DMS 273 (cell line): ENCODE results near the gene TAF1C.
A peak's percentile ranks its signal among the peaks of the same experiment; 100 is the strongest.
"Not testable (repeated sequence)": the region's sequence is repeated elsewhere in the genome, so short reads cannot be mapped to it uniquely, and the experiment has no call there.

ENCODE experiments used
- DNase-seq: peaks from one replicate; lab custom pipeline; 2025; ENCODE audit not compliant: unreplicated experiment; lab: John Stamatoyannopoulos, UW

TAF1C gene

GRCh38 chr16:84212631-84213030, 25.8 kb upstream of the TAF1C start:
- DNase-seq = no peak

DNA sequence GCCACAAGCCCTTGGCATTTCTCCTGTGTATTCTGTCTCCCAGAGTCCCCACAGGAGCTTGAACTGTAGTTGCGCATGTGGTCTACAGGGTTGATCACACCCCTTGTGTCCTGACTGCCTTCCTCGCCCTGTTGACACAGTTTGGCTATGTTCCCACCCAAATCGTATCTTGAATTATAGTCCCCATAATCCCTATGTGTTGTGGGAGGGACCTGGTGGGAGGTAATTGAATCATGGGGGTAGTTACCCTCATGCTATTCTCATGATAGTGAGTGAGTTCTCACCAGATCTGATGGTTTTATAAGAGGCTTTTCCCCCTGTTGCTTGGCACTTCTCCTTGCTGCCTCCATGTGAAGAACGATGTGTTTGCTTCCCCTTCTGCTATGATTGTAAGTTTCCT, 25.3 kb upstream of the TAF1C start:
- no peak for DNase-seq

DNA sequence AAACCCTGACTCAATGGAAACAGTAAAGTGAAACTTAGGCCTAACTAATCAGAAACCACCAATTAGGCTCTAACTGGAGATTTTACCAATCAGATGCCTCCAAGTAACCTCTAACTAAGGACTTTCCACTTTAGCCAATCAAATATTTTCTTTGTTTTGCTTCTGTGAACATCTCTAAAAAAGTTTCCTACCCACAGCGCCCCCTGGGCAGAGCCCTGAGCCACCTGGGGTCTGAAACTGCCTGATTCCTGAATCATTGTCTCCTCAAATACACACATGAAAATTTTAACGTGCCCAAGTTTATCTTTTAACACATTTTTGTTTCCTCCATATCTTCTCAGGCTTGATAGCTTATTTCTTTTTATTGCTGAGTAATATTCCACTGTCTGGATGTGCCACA, 23.1 kb upstream of the TAF1C start:
- DNase-seq = no peak

- peak; percentile 71 for DNase-seq
Measured at GRCh38 chr16:84207879-84208278, 21.0 kb upstream of the TAF1C start.

GRCh38 chr16:84207251-84207650, 20.4 kb upstream of the TAF1C start:
- DNase-seq = no peak

DNA sequence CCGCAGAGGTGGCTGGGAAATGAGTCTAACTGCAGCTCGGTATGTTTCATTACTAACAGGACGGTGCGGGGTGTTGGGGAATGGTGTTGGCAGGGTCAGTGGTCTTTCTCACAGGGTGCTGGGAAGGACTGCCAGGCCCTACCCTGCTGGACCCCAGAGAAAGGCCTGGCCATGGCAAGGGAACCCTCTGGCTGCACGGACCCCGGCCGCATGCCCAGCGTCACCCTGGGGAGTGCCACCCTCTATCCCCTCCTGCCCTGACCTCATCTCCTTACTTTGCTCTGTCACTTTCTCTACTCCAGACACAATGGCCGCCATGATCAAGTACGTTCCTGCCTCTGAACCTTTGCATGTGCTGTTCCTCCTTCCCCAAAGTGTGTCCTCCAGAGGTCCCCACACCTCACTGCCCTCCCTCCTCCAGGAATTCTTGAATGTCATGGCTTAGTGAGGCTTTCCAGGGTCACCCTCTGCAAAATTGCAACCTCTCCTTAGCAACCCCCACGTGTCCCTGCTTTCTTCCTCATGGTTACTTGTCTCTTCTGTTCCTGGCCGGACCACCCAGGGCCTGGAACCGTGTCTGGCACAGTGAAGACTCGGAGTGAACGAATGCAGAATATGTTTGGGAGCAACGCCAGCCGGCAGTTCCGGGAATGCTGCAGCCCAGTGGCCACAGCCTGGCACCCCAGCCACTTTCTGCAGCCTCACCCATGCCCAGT, 19.3 kb upstream of the TAF1C start:
- no peak for DNase-seq

DNA sequence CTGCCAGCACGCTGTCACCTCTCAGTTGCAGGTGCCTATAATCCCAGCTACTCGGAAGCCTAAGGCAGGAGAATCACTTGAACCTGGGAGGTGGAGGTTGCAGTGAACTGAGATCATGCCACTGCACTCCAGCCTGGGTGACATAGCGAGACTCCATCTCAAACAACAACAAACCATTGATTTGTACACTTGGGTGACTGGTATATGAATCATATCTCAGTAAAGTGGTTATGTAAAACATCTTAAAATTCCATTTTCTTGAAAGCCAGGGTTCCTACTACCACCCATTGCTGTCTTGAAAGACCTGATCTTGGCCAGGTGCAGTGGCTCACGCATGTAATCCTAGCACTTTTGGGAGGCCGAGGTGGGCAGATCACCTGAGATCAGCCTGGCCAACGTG, 18.3 kb upstream of the TAF1C start:
- DNase-seq = not testable (repeated sequence)

DNA sequence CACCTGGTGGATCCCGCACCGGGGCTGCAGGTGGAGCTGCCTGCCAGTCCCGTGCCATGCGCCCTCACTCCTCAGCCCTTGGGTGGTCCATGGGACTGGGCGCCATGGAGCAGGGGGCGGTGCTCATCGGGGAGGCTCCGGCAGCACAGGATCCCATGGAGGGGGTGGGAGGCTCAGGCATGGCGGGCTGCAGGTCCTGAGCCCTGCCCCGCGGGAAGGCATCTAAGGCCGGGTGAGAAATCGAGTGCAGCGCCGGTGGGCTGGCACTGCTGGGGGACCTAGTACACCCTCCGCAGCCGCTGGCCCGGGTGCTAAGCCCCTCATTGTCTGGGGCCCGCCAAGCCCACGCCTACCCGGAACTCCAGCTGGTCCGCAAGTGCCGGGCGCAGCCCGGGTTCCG, 17.7 kb upstream of the TAF1C start:
- DNase-seq = not testable (repeated sequence)

- DNase-seq = no peak
Measured at GRCh38 chr16:84199861-84200260, 13.0 kb upstream of the TAF1C start.

DNA sequence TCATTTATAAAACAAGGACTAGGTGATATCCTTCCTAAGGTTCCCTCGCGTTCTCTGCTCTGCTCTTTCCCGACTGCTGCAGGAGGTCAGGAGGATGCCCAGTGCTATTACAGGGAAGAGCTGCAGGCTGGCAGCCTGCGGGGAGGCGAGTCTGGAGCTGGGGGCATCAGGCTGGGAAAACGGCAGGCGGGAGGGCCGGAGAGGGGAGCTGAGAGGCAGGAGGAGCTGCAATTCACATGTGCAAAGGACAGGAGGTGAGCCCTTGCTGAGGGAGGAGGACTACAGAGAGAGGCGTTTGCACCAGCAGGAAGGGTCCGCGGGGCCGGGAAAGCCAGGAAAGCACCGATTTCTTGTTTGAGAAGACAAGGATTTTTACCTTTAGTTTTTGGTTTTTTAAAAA, 12.2 kb upstream of the TAF1C start:
- no peak for DNase-seq

DNA sequence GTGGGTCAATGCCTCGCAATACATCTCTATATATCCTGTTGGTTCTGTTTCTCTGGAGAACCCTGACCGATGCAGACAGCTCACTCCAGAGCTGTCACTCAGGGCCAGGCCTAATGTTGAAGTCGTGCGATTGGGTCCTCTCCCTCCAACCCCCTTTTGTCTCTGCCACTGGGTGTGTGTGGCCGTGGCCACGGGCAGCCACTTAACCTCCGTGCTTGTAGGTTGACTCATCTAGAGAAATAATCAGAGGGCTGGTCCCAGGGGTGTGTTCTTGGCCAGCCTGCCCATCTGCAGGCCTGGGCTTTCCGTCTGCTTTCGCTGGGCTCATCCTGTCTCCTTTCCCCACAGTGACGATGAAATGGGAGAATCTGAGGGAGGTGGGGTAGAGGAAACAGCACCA, 11.5 kb upstream of the TAF1C start:
- no peak for DNase-seq

- DNase-seq = no peak
Measured at GRCh38 chr16:84197466-84198128, 10.7 kb upstream of the TAF1C start.

- no peak for DNase-seq
Measured at GRCh38 chr16:84196727-84197394, 10.0 kb upstream of the TAF1C start.

GRCh38 chr16:84196101-84196500, 9.2 kb upstream of the TAF1C start:
- DNase-seq = no peak

- DNase-seq = no peak
Measured at GRCh38 chr16:84195201-84196093, 8.6 kb upstream of the TAF1C start.

DNA sequence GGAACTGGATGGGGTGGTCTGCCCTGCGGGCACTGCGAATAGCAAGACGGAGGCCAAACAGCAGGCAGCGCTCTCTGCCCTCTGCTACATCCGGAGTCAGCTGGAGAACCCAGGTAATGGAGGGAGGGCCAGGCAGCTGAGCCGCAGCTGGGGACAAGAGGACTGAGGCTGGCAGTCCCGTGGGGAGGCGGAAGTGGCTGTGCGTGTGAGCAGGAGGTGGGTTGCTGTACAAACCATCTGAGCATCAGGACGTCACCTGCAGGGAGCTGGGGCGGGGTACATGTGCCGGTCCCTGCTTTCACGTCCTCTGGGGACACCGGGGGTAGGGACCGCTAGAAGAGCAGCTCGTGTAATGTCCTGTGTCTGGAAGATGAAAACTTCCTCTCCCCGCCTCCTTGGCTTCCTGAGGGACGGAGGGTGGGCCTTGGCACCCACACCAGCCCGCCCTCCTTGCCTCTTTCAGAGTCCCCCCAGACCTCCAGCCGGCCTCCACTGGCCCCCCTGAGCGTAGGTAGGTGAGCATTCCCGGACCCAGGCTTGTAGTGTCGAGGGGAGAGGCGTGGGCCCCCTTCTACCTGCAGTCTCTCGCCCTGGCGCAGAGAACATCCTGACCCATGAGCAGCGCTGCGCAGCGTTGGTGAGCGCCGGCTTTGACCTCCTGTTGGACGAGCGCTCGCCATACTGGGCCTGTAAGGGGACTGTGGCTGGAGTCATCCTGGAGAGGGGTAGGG, 7.8 kb upstream of the TAF1C start:
- DNase-seq = no peak

DNA sequence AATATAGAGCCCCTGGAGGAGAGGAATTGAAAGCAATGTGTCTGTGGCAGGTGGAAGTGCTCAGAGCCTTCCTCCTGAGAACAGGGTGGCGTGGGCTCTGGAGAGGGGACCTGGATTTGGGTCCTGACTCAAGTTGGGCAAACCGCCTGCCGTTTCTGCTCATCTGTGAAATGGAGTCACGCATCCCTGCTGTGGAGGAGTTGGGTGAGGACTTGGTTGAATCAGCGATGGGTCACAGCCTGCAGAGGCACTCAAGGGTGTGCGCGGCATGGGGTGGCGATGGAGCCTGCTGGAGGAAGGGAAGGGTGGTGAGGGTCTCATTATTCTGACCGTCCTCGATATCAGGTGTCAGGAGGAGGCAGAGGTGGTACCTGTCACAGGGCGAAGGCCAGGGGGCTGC, 7.2 kb upstream of the TAF1C start:
- DNase-seq = no peak

DNA sequence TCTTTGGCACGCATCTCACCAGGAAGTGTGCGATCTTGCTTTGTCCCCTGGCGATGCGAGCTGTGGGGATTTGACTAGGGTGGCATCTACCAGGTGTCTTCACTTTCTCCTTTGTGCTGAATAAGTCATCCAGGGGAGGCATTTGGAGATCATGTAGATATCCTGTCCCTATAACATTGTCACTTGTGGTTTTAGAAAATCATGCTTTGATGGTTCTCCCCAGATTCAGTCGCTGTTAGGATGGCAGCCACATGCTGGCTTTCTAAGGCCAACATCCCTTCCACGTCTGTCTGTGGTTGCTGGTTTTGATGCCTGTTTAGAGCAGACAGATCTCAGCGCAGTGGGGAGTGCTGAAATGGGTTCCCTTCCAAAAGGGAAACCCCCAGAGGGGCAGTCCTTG, 6.6 kb upstream of the TAF1C start:
- no peak for DNase-seq

DNA sequence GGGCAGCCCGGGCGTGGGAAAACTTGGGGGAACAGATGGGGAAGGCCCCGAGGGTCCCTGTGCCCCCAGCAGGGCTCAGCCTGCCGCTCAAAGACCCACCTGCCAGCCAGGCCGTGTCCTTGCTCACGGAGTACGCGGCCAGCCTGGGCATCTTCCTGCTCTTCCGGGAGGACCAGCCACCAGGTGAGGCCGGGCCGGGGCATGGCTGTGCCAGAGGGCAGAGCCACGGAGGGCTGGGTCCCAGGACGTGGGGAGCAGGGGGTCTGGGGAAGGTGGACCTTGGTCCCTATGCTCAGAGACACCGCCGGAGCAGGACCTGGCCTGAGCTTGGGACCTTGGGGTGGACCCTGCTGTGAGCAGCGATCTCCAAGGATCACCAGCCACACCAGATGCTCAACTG, 4.6 kb upstream of the TAF1C start:
- DNase-seq = no peak

- DNase-seq = peak; percentile 19
Measured at GRCh38 chr16:84190731-84191388, 4.0 kb upstream of the TAF1C start, which contains the start of gene ADAD2. ADAD2 (plus strand) TSS chr16:84191157; CDS start chr16:84191231, 74 bp downstream.
